Breast epithelium (tissue), 3 donors: Measurements from ENCODE around the gene TEX26.

Source experiments
- CTCF ChIP-seq, 3 donors: fragments of 450-650 bp; IDR thresholded peaks; one replicate each; pipeline ENCODE4 v1.5.1; 2016 to 2017; ENCODE audit warnings: antibody characterized with exemption in 3 of 3, mild to moderate bottlenecking in 3 of 3, moderate library complexity in 3 of 3
- POLR2A ChIP-seq: fragments of 450-650 bp; IDR thresholded peaks from one replicate; pipeline ENCODE4 v1.6.1; 2016; ENCODE audit warnings: antibody characterized with exemption, mild to moderate bottlenecking, moderate library complexity

DNA sequence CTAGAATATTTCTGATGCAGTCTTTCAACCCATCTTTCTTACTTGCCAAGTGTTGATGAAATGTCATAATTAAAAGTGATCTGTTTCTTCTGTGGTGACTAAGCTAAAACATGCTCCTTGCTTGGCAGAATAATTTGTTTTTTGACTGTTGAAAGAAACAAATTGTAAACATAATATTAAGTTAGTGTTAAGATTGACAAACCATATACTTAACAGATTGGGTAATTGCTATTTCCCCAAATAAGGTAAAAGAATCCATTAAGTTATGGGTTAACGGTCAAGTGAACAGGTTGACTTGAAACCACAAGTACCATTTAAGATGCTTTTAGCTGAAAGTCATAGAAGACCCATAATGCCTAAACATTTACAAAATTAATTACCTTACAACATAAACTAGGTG is 62.9 kb downstream of the TEX26 start:
- TF ChIP-seq CTCF (IDR thresholded peaks at IDR 0.05) (no peak), POLR2A (no peak)
